Neural cell (in vitro differentiated cells): ENCODE measurements around the gene STK38L. TPM values are rescaled to one million over a fixed set of nuclear protein-coding genes. Genes with fewer than 3 reads are reported as not detected.

Experiments used
- H2AFZ ChIP-seq: fragments of 200-600, 300-800 bp; sonication (generic), shearing (Covaris generic); 2 replicates; pipeline ENCODE4 v1.6.0; 2014; ENCODE audit warnings: low read depth, mild to moderate bottlenecking, antibody characterized with exemption, low read length, moderate library complexity
- H3F3A ChIP-seq: fragments of 200-600 bp; shearing (Covaris generic); 2 replicates; pipeline ENCODE4 v1.6.1; 2016; ENCODE audit warnings: mild to moderate bottlenecking, moderate library complexity, mixed read lengths, antibody characterized with exemption, low read length; ENCODE audit not compliant: insufficient read depth, poor library complexity, severe bottlenecking
- H3K27ac ChIP-seq: fragments of 200-600, 300-800 bp; sonication (generic), shearing (Covaris generic); 2 replicates; pipeline ENCODE4 v1.5.1; 2014; ENCODE audit warnings: mild to moderate bottlenecking, low read length, moderate library complexity
- H3K27me3 ChIP-seq: fragments of 300-800, 200-600 bp; sonication (generic), shearing (Covaris generic); 2 replicates; pipeline ENCODE4 v1.6.0; 2014; ENCODE audit warnings: mild to moderate bottlenecking, low read depth, low read length, moderate library complexity; ENCODE audit not compliant: insufficient read depth
- H3K36me3 ChIP-seq: fragments of 300-800, 200-600 bp; sonication (generic), shearing (Covaris generic); 2 replicates; pipeline ENCODE4 v1.5.1; 2014; ENCODE audit warnings: mild to moderate bottlenecking, antibody characterized with exemption, low read length, moderate library complexity; ENCODE audit not compliant: insufficient read depth
- H3K4me2 ChIP-seq: fragments of 300-800, 200-600 bp; sonication (generic), shearing (Covaris generic); 2 replicates; pipeline ENCODE4 v1.6.0; 2014; ENCODE audit warnings: mild to moderate bottlenecking, low read length
- H3K4me3 ChIP-seq: fragments of 300-800, 200-600 bp; sonication (generic), shearing (Covaris generic); 2 replicates; pipeline ENCODE4 v1.5.1; 2014; ENCODE audit warnings: mild to moderate bottlenecking, low read length, moderate library complexity
- H3K79me2 ChIP-seq: fragments of 200-600 bp; shearing (Covaris generic); replicated peaks from 2 replicates; pipeline ENCODE4 v1.6.0; 2014; ENCODE audit warnings: mild to moderate bottlenecking, low read length, moderate library complexity; ENCODE audit not compliant: insufficient read depth
- H3K9ac ChIP-seq: fragments of 300-800, 200-600 bp; sonication (generic), shearing (Covaris generic); 2 replicates; pipeline ENCODE4 v1.6.1; 2016; ENCODE audit warnings: mild to moderate bottlenecking, low read length, mixed read lengths
- H3K9me2 ChIP-seq: fragments of 200-600 bp; shearing (Covaris generic); 2 replicates; pipeline ENCODE4 v1.6.1; 2016; ENCODE audit warnings: mild to moderate bottlenecking, low read length, mixed read lengths; ENCODE audit not compliant: insufficient read depth
- H3K9me3 ChIP-seq: fragments of 200-600, 300-800 bp; sonication (generic), shearing (Covaris generic); 2 replicates; pipeline ENCODE4 v1.6.1; 2016; ENCODE audit warnings: mild to moderate bottlenecking, mixed run types, low read length, moderate library complexity, mixed read lengths
- H4K20me1 ChIP-seq: fragments of 200-600 bp; shearing (Covaris generic); 2 replicates; pipeline ENCODE4 v1.6.1; 2016; ENCODE audit warnings: mild to moderate bottlenecking, mixed run types; ENCODE audit not compliant: insufficient read depth
- CTCF ChIP-seq: fragments of 450-650 bp; IDR thresholded peaks from 2 replicates; pipeline ENCODE4 v1.5.1; 2014; ENCODE audit warnings: antibody characterized with exemption, mild to moderate bottlenecking, moderate library complexity; ENCODE audit not compliant: poor library complexity, severe bottlenecking
- EP300 ChIP-seq: fragments of 450-650 bp; conservative IDR thresholded peaks from 2 replicates; pipeline ENCODE4 v1.6.1; 2014; ENCODE audit warnings: antibody characterized with exemption, mild to moderate bottlenecking, moderate library complexity; ENCODE audit not compliant: poor library complexity, severe bottlenecking
- EZH2 ChIP-seq: fragments of 200-600, 300-800 bp; shearing (Covaris generic), sonication (generic); IDR thresholded peaks from 2 replicates; pipeline ENCODE4 v1.6.1; 2014; ENCODE audit warnings: antibody characterized with exemption, low read length, borderline replicate concordance, mild to moderate bottlenecking; ENCODE audit not compliant: insufficient read depth, poor library complexity, severe bottlenecking
- MXI1 ChIP-seq: fragments of 450-650 bp; conservative IDR thresholded peaks from 2 replicates; pipeline ENCODE4 v1.6.1; 2014; ENCODE audit warnings: antibody characterized with exemption, mild to moderate bottlenecking; ENCODE audit not compliant: poor library complexity, severe bottlenecking
- POLR2AphosphoS5 ChIP-seq: IDR thresholded peaks from 2 replicates; pipeline ENCODE4 v1.6.1; 2012
- RAD21 ChIP-seq: fragments of 450-650 bp; conservative IDR thresholded peaks from 2 replicates; pipeline ENCODE4 v1.6.1; 2014; ENCODE audit warnings: antibody characterized with exemption, mild to moderate bottlenecking, moderate library complexity
- REST ChIP-seq: IDR thresholded peaks from 2 replicates; pipeline ENCODE4 v1.6.1; 2012; ENCODE audit warnings: borderline replicate concordance
- SMC3 ChIP-seq: fragments of 450-650 bp; conservative IDR thresholded peaks from 2 replicates; pipeline ENCODE4 v1.6.1; 2014; ENCODE audit warnings: antibody characterized with exemption, mild to moderate bottlenecking, moderate library complexity; ENCODE audit not compliant: poor library complexity
- TAF1 ChIP-seq: IDR thresholded peaks from 2 replicates; pipeline ENCODE4 v1.6.1; 2012; ENCODE audit warnings: low read depth
- polyA plus RNA-seq: library from polyadenylated mRNA; depleted of rRNA; stranded (reverse); fragments of >200 nt; gene quantifications from 2 replicates; pipeline ENCODE4 v1.2.3, GENCODE V29; 2014

Gene STK38L
- polyA plus RNA-seq, 1 donor from 2014 or later = 31.5 TPM

- H3K36me3 ChIP-seq = no peaks in the 10 kb centered on the region
- H3K4me2 ChIP-seq = no peak overlapping the region
- no peaks in the 10 kb centered on the region for H3F3A ChIP-seq
- H3K27ac ChIP-seq = no peak overlapping the region
- no peak overlapping the region for H3K4me3 ChIP-seq
- H3K27me3 ChIP-seq = no peaks in the 10 kb centered on the region
- no peak overlapping the region for H2AFZ ChIP-seq
- H3K9ac ChIP-seq = no peak overlapping the region
- TF ChIP-seq CTCF = no peak
- no peak for TF ChIP-seq EZH2
- no peak for TF ChIP-seq POLR2AphosphoS5
- no peak for TF ChIP-seq SMC3
- no peak for TF ChIP-seq TAF1
- no peak for TF ChIP-seq MXI1
- TF ChIP-seq EP300 = no peak
- TF ChIP-seq RAD21 = no peak
- TF ChIP-seq REST = no peak
- no peaks in the 10 kb centered on the region for H3K9me2 ChIP-seq
- no peaks in the 10 kb centered on the region for H4K20me1 ChIP-seq
- H3K9me3 ChIP-seq = no peaks in the 10 kb centered on the region
- peaks cover 41% of the 10 kb centered on the region for H3K79me2 ChIP-seq
Measured at GRCh38 chr12:27252934-27253333, 8.8 kb downstream of the STK38L start.

- H2AFZ ChIP-seq = no peak overlapping the region
- no peaks in the 10 kb centered on the region for H3K9me3 ChIP-seq
- H3K79me2 ChIP-seq = peaks cover 37% of the 10 kb centered on the region
- H4K20me1 ChIP-seq = no peaks in the 10 kb centered on the region
- H3K27ac ChIP-seq = no peak overlapping the region
- H3K4me3 ChIP-seq = no peak overlapping the region
- H3F3A ChIP-seq = no peaks in the 10 kb centered on the region
- H3K9ac ChIP-seq = no peak overlapping the region
- H3K36me3 ChIP-seq = no peaks in the 10 kb centered on the region
- no peak overlapping the region for H3K4me2 ChIP-seq
- TF ChIP-seq RAD21 (no peak), CTCF (no peak), POLR2AphosphoS5 (no peak), MXI1 (no peak), TAF1 (no peak), EZH2 (no peak), SMC3 (no peak), REST (no peak), EP300 (no peak)
- H3K9me2 ChIP-seq = no peaks in the 10 kb centered on the region
- no peaks in the 10 kb centered on the region for H3K27me3 ChIP-seq
Measured at GRCh38 chr12:27253347-27253746, 9.3 kb downstream of the STK38L start.
